Fibroblast of lung (primary cell): ENCODE measurements around the gene CROCC. TPM values are rescaled to one million over a fixed set of nuclear protein-coding genes. Genes with fewer than 3 reads are reported as not detected.
"Not testable (repeated sequence)": the region's sequence is repeated elsewhere in the genome, so short reads cannot be mapped to it uniquely, and the experiment has no call there.

Experiments
- DNase-seq, 2 donors: peaks; one replicate each; pipeline versions ENCODE4 v3.0.0 to v3.0.0-alpha.2; 2010; ENCODE audit warnings: low read depth in 2 of 2
- H2AFZ ChIP-seq: 2 replicates; pipeline ENCODE4 v1.5.1; 2012; ENCODE audit warnings: low read length, control low read depth, inconsistent platforms
- H3K27ac ChIP-seq: 2 replicates; pipeline ENCODE4 v1.5.1; 2011; ENCODE audit warnings: low read length, control low read depth; ENCODE audit not compliant: insufficient read depth
- H3K27me3 ChIP-seq: 2 replicates; pipeline ENCODE4 v1.5.1; 2011; ENCODE audit warnings: mild to moderate bottlenecking, low read length; ENCODE audit not compliant: control insufficient read depth, insufficient read depth
- H3K36me3 ChIP-seq: 2 replicates; pipeline ENCODE4 v1.5.1; 2011; ENCODE audit warnings: low read length; ENCODE audit not compliant: control insufficient read depth, insufficient read depth
- H3K4me1 ChIP-seq: 2 replicates; pipeline ENCODE4 v1.5.1; 2011; ENCODE audit warnings: low read length; ENCODE audit not compliant: control insufficient read depth, insufficient read depth; ENCODE audit errors: extremely low read depth
- H3K4me2 ChIP-seq: 2 replicates; pipeline ENCODE4 v1.5.1; 2011; ENCODE audit warnings: low read length, control low read depth; ENCODE audit not compliant: insufficient read depth; ENCODE audit errors: extremely low read depth
- H3K4me3 ChIP-seq, 4 experiments: fragments of 200-600 bp in 1 of 4; sonication (generic) in 1 of 4; replicated peaks in 1 of 4; 2 replicates each; pipeline ENCODE4 v1.5.1; 2011 to 2016; ENCODE audit warnings: low read length in 4 of 4, low read depth in 3 of 4, mild to moderate bottlenecking in 3 of 4, control low read depth in 2 of 4, inconsistent platforms in 1 of 4, mixed read lengths in 1 of 4; ENCODE audit not compliant: insufficient read depth in 1 of 4; ENCODE audit errors: control extremely low read depth in 1 of 4
- H3K79me2 ChIP-seq: 2 replicates; pipeline ENCODE4 v1.5.1; 2012; ENCODE audit warnings: mild to moderate bottlenecking, low read length, inconsistent platforms; ENCODE audit not compliant: control insufficient read depth, insufficient read depth
- H3K9ac ChIP-seq: 2 replicates; pipeline ENCODE4 v1.5.1; 2011; ENCODE audit warnings: mild to moderate bottlenecking, low read length, control low read depth; ENCODE audit not compliant: insufficient read depth
- H3K9me3 ChIP-seq: 2 replicates; pipeline ENCODE4 v1.5.1; 2012; ENCODE audit warnings: low read depth, low read length; ENCODE audit not compliant: control insufficient read depth, insufficient read depth
- H4K20me1 ChIP-seq: 2 replicates; pipeline ENCODE4 v1.5.1; 2011; ENCODE audit warnings: low read length; ENCODE audit not compliant: control insufficient read depth, insufficient read depth; ENCODE audit errors: extremely low read depth
- CTCF ChIP-seq, 2 donors: IDR thresholded peaks in 1 of 2; conservative IDR thresholded peaks in 1 of 2; 1 replicate in 1 of 2; 2 replicates in 1 of 2; pipeline ENCODE4 v1.5.1; 2011 to 2012; ENCODE audit warnings: low read length in 2 of 2, control low read depth in 1 of 2, inconsistent platforms in 1 of 2, low read depth in 1 of 2, mild to moderate bottlenecking in 1 of 2
- EZH2 ChIP-seq: IDR thresholded peaks from 2 replicates; pipeline ENCODE4 v1.5.1; 2012; ENCODE audit warnings: low read length, control low read depth, mild to moderate bottlenecking; ENCODE audit errors: missing control alignments
- polyA plus RNA-seq, 2 donors: library from polyadenylated mRNA; depleted of rRNA in 1 of 2; stranded (reverse) in 1 of 2; unstranded in 1 of 2; fragments of >200 nt; gene quantifications; 2 replicates each; pipeline ENCODE4 v1.2.1, GENCODE V29; 2011 to 2012; ENCODE audit warnings: missing spikeins in 1 of 2
- total RNA-seq: library from RNA; depleted of rRNA; stranded (reverse); fragments of >200 nt; gene quantifications from 2 replicates; pipeline ENCODE4 v1.2.1, GENCODE V29; 2014

CROCC gene
- total and polyA plus RNA-seq, 2 donors (not counting 1 experiment from before 2014, with no cell fraction given): 3.8 to 20.3 TPM

- DNase-seq: no peak
Measured at GRCh38 chr1:16915627-16915973, 6.1 kb upstream of the CROCC start.

GRCh38 chr1:16916036-16916880 lies 5.5 kb upstream of the CROCC start:
- not testable (repeated sequence) for H3K36me3 ChIP-seq, H2AFZ ChIP-seq, H3K4me1 ChIP-seq, H3K27ac ChIP-seq, H3K9ac ChIP-seq, H4K20me1 ChIP-seq, H3K9me3 ChIP-seq, H3K27me3 ChIP-seq, H3K79me2 ChIP-seq, H3K4me3 ChIP-seq, DNase-seq, H3K4me2 ChIP-seq

More at GRCh38 chr1:16915627-16915973, 6.1 kb upstream of the CROCC start:
- Histone ChIP-seq H3K4me2 (no peak overlapping the region), H3K79me2 (no peaks in the 10 kb centered on the region), H3K4me1 (peaks cover 6% of the 10 kb centered on the region), H3K27me3 (no peaks in the 10 kb centered on the region), H3K9ac (no peak overlapping the region), H4K20me1 (no peaks in the 10 kb centered on the region), H2AFZ (no peak overlapping the region), H3K36me3 (no peaks in the 10 kb centered on the region), H3K4me3 (no peak overlapping the region), H3K9me3 (no peaks in the 10 kb centered on the region), H3K27ac (no peak overlapping the region)
- TF ChIP-seq EZH2 (no peak), CTCF (conservative IDR thresholded peaks at IDR 0.05 in 1 of 2, IDR thresholded peaks at IDR 0.05 in 1 of 2; ENCODE audit: low read depth in 1 of 2, low read length in 2 of 2) (peak in 1 of 2 donors; percentile 3)

GRCh38 chr1:16918371-16918770 lies 3.4 kb upstream of the CROCC start:
- H3K4me2 ChIP-seq: no peak overlapping the region
- no peaks in the 10 kb centered on the region for H4K20me1 ChIP-seq
- no peak overlapping the region for H3K4me3 ChIP-seq
- H3K27ac ChIP-seq: no peak overlapping the region
- H3K9ac ChIP-seq: no peak overlapping the region
- no peak overlapping the region for H2AFZ ChIP-seq
- H3K4me1 ChIP-seq: peaks cover 4% of the 10 kb centered on the region
- no peaks in the 10 kb centered on the region for H3K9me3 ChIP-seq
- no peaks in the 10 kb centered on the region for H3K27me3 ChIP-seq
- DNase-seq: no peak
- TF ChIP-seq EZH2 (no peak), CTCF (conservative IDR thresholded peaks at IDR 0.05 in 1 of 2, IDR thresholded peaks at IDR 0.05 in 1 of 2; ENCODE audit: low read depth in 1 of 2, low read length in 2 of 2) (no peak)
- no peaks in the 10 kb centered on the region for H3K79me2 ChIP-seq
- H3K36me3 ChIP-seq: no peaks in the 10 kb centered on the region

- H3K9me3 ChIP-seq, DNase-seq, H3K79me2 ChIP-seq, H3K27me3 ChIP-seq, H3K27ac ChIP-seq, H3K9ac ChIP-seq, H3K4me2 ChIP-seq, H2AFZ ChIP-seq, H3K36me3 ChIP-seq, H3K4me3 ChIP-seq, H3K4me1 ChIP-seq, H4K20me1 ChIP-seq: not testable (repeated sequence)
Measured at GRCh38 chr1:16918936-16919665, 2.6 kb upstream of the CROCC start.
